Activated CD8-positive, alpha-beta memory T cell treated with anti-CD3 and anti-CD28 coated beads for 24 hours (primary cell): Measurements from ENCODE around the gene TUBB2A.

Source experiments
- DNase-seq: peaks from one replicate; pipeline ENCODE4 v3.0.0-alpha.2; 2020

TUBB2A gene

DNA sequence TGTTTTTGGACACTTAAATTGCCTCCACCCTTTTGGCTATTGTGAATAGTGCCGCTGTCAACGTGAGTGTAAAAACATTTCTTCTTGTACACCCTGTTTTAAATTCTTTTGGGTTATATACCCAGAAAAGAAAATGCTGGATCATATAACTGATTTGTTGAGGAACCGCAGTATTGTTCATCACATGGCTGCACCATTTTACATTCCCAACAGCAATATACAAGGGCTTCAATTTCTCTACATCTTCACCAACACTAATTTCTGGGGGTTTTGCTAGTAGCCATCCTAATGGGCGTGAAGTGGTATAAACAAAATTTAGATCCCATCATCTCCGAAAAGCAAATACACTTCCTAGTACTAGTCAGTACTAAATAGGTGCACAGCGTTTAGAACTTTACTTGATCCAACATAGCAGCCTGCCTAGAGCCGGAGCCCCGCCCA is 39.4 kb downstream of the TUBB2A start:
- DNase-seq = no peak

DNA sequence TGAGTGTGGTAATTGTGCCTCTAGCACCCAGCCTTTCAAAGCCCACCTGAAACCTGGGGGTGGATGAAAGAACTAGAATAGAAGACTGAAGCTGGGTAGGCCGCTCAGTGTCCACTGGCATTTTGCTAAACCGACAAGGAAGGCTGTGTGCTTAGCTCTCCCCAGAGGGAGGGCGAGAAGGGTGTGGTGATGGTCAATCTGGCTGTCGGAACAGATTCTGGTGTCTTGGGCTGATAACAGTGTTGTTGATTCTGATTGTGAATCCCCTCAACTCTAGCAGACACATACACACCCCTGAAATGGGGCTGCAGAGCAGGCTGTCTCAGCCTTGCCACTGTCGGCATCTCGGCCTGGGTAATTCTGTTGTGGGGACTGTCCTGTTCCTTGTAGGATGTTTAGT is 43.0 kb downstream of the TUBB2A start:
- no peak for DNase-seq

DNA sequence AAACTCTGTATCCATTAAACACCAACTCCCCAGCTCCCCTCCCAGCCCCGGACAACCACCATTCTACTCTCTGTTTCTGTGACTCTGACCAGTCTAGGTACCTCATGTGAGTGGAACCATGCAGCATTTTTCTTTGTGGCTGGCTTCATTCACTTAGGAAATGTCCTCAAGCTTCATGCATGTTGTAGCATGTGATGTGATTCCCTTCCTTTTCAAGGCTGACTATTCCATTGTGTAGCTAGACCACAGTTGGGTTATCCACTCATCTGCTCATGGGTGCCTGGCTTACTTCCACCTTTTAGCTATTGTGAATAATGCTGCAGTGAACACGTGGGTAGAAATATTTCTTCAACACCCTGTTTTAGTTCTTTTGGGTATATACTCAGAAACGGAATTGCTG is 47.6 kb downstream of the TUBB2A start:
- no peak for DNase-seq

DNA sequence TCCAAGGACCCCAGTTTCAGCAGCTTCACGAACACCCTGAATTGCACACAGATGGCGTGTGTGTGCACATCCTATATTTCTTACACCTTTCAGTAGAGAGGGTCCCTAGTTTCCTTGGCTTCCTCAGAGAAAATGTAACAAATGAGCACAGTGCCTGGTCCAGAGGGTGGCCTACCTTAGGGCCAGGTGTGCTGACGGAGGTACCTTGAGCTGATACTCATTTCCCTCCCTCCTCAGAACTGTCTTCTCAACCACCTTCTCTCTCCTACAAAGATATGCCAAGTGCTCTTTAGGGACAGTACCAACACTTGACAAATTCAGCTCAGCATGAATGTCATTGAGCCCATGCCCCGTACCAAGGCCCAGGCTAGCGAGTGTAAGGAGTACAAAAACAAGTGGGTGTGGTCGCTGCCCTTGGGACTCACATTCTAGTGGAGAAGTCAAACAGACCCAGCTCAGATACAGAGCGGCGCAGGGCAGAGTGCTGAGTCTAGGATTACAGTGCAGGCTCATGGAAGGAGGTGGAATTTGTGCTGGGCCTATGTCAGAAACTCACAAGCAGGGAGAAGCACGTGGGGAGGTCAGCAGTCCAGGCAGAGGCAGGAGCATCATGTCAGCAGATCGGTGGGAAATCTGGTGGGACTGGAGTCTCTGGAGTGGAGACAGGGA is 48.5 kb downstream of the TUBB2A start:
- no peak for DNase-seq
